Measurements from ENCODE around the gene LAMB3. TPM values are rescaled to one million over a fixed set of nuclear protein-coding genes. Genes with fewer than 3 reads are reported as not detected.

LAMB3 gene
- total RNA-seq, 4 donors from 2014 or later: 0.13 to 11.6 (median 0.35) TPM

GRCh38 chr1:209621286-209621685, 30.9 kb downstream of the LAMB3 start:
- no peak for TF ChIP-seq POLR2AphosphoS5 (IDR thresholded peaks at IDR 0.05)
- no peak for TF ChIP-seq CTCF (IDR thresholded peaks at IDR 0.05)
- no peak for TF ChIP-seq EP300 (IDR thresholded peaks at IDR 0.05)
- TF ChIP-seq POLR2A (IDR thresholded peaks at IDR 0.05): no peak
- Histone ChIP-seq H3K9me3 (no peaks in the 10 kb centered on the region), H3K27ac (no peak overlapping the region), H3K27me3 (no peaks in the 10 kb centered on the region), H3K4me3 (no peak overlapping the region), H3K36me3 (no peaks in the 10 kb centered on the region), H3K4me1 (peaks cover 0 to 36% (median 9%) of the 10 kb centered on the region in 3 donors)
- WGBS, 2 donors (ENCODE audit: low coverage in 1 of 2): 8 to 39% methylated on average over 1 to 4 of the region's 4 CpGs
- no peak for ATAC-seq

DNA sequence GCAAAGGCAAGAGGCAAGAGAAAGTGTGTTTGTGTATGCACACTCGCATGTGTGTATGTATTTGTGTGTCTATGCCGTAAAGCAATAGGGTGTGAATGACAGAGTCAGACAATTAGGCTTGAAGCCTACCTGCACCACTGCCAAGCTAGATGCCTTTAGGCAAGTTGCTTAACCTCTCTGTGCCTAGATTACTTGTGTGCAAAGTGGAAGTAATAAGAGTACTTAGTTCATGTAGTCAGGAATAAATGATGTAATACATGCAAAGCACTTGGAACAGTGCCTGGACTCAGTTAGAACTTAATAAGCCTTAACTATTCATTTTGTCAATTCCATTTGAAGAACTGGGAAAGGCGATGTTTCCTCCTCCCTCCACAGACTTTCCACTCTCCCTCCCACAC, 31.7 kb downstream of the LAMB3 start:
- Histone ChIP-seq H3K27ac (no peak overlapping the region), H3K9me3 (no peaks in the 10 kb centered on the region), H3K36me3 (no peaks in the 10 kb centered on the region), H3K27me3 (no peaks in the 10 kb centered on the region), H3K4me1 (peaks cover 0 to 28% (median 2%) of the 10 kb centered on the region in 3 donors), H3K4me3 (no peak overlapping the region)
- TF ChIP-seq EP300 (IDR thresholded peaks at IDR 0.05): no peak
- no peak for TF ChIP-seq CTCF (IDR thresholded peaks at IDR 0.05)
- WGBS, 2 donors (ENCODE audit: low coverage in 1 of 2): 85 to 97% methylated on average over 2 to 3 of the region's 3 CpGs
- no peak for ATAC-seq

DNA sequence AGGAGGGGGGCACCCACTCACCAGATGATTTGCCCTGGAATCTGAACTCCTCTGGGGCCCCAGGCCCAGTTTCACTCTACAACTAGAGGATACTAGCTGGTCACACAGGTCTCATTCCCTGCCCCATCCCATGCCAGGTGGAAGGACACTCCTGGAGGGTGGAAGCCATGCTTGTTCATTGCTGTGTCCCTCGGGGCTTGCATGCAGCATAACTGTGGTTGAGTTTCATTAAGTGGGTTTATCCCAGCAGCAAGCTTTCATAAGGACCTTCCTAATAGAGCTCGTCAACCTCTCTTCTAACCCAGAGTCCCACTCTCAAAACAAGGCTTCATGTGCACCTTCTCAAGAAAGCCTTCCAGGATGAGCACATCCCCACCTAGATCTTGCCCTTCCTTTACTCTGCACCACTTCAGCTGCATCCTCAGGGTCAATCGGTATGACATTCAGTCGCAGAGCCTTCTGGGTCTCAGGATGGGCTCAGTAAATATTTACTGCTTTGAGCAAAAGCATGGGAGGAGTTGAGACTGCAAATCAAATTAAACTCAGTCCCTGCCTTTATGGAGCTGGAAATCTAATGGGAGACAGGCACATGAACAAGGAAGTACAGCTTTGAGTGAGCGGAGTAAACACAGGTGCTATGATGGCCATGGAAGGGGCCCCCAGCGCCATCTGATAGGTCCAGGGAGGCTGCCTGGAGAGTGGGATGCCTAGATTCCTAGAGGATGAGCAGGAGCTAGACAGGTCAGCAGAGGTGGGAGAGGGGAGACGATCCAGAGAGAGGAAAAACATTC, 32.3 kb downstream of the LAMB3 start:
- TF ChIP-seq POLR2AphosphoS5 (IDR thresholded peaks at IDR 0.05): no peak
- 86 to 94% methylated on average over 2 to 5 of the region's 7 CpGs for WGBS, 2 donors (ENCODE audit: low coverage in 1 of 2)
- Histone ChIP-seq H3K27ac (no peak overlapping the region), H3K4me1 (peaks cover 0 to 22% (median 0%) of the 10 kb centered on the region in 3 donors), H3K9me3 (no peaks in the 10 kb centered on the region), H3K36me3 (no peaks in the 10 kb centered on the region), H3K27me3 (no peaks in the 10 kb centered on the region), H3K4me3 (no peak overlapping the region)
- ATAC-seq: no peak

DNA sequence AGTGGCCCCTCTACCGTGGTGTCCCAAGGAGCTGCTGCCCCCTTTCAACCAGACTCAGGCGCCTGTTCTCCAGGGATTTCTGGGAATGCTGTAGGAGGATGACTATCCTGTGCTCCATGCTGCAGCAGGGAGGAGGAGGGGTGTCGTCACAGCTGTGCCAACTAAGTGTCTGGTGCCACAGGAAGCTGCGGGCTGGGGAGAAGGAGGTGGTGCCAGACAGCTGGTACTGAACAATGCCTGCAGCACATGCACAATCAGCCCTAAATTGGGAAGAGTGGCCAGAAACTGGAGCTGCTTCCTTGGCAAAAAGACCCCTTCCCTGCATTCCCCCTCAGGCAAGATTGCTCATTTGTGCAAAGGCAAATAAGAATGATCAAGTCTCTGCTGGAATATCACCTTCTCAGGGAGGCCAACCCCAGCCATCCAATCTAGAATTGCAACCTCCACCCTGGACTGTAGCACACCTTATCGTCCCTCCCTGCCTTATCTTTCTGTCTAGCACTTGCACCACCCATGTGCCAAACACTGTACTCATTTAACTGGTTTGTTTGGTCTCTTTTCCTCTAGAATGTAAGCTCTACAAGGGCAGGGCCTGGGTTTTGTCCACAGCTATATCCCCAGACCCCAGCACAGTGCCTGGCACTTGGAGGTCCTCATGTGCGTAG, 33.3 kb downstream of the LAMB3 start:
- Histone ChIP-seq H3K4me3 (no peak overlapping the region), H3K27me3 (no peaks in the 10 kb centered on the region), H3K27ac (no peak overlapping the region), H3K36me3 (no peaks in the 10 kb centered on the region), H3K4me1 (peaks cover 0 to 20% (median 0%) of the 10 kb centered on the region in 3 donors), H3K9me3 (no peaks in the 10 kb centered on the region)
- 69 to 96% methylated on average over 2 to 3 of the region's 6 CpGs for WGBS, 2 donors (ENCODE audit: low coverage in 1 of 2)
- no peak for ATAC-seq
- no peak for TF ChIP-seq POLR2A (IDR thresholded peaks at IDR 0.05)
- no peak for TF ChIP-seq EP300 (IDR thresholded peaks at IDR 0.05)
- TF ChIP-seq POLR2AphosphoS5 (IDR thresholded peaks at IDR 0.05): no peak
- TF ChIP-seq CTCF (IDR thresholded peaks at IDR 0.05): no peak

DNA sequence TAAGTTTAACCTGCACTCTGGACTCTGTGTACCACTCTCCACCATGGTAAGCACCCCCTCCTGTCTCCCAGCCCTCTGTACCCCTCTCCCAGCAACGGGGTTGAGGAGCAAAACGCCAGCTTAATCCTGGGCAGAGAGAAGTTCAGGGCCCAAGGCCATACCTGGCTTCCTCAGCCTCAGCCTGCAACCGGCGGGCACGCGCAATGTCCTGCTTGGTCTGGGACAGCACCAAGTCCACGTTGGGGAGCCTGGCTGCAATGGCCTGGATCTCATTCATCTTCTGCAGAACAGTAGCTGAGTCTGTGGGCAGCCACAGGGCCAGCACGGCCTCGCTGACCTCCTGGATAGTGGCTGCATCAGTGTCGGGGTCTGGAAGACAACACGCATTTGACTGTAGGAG, 33.9 kb downstream of the LAMB3 start:
- Histone ChIP-seq H3K4me3 (no peak overlapping the region), H3K36me3 (no peaks in the 10 kb centered on the region), H3K4me1 (peaks cover 0 to 20% (median 0%) of the 10 kb centered on the region in 3 donors), H3K9me3 (no peaks in the 10 kb centered on the region), H3K27ac (no peak overlapping the region), H3K27me3 (no peaks in the 10 kb centered on the region)
- no CpG with 5 or more reads among the region's 11 CpGs for WGBS, 2 donors (ENCODE audit: low coverage in 1 of 2)
- TF ChIP-seq EP300 (IDR thresholded peaks at IDR 0.05): no peak
- TF ChIP-seq POLR2A (IDR thresholded peaks at IDR 0.05): no peak
- TF ChIP-seq CTCF (IDR thresholded peaks at IDR 0.05): no peak
- no peak for TF ChIP-seq POLR2AphosphoS5 (IDR thresholded peaks at IDR 0.05)
- ATAC-seq: no peak
